Gastrocnemius medialis (tissue), 4 donors: Measurements from ENCODE around the gene ADGRL3.

ENCODE experiments used
- POLR2A ChIP-seq, 2 donors: fragments of 450-650 bp; IDR thresholded peaks; one replicate each; pipeline ENCODE4 v1.6.1; 2017; ENCODE audit warnings: antibody characterized with exemption in 2 of 2, mild to moderate bottlenecking in 2 of 2, moderate library complexity in 2 of 2
- TF ChIP-seq, protein P1 (sequence below), 5 experiments: fragments of 450-650 bp in 3 of 5; fragments of 200-600 bp in 2 of 5; sonication (generic) in 2 of 5; IDR thresholded peaks in 4 of 5; conservative IDR thresholded peaks in 1 of 5; 1 replicate in 4 of 5; 2 replicates in 1 of 5; pipeline ENCODE4 v1.5.1; 2016 to 2019; ENCODE audit warnings: antibody characterized with exemption in 5 of 5, mild to moderate bottlenecking in 3 of 5, moderate library complexity in 3 of 5

- TF ChIP-seq, protein P1, sequence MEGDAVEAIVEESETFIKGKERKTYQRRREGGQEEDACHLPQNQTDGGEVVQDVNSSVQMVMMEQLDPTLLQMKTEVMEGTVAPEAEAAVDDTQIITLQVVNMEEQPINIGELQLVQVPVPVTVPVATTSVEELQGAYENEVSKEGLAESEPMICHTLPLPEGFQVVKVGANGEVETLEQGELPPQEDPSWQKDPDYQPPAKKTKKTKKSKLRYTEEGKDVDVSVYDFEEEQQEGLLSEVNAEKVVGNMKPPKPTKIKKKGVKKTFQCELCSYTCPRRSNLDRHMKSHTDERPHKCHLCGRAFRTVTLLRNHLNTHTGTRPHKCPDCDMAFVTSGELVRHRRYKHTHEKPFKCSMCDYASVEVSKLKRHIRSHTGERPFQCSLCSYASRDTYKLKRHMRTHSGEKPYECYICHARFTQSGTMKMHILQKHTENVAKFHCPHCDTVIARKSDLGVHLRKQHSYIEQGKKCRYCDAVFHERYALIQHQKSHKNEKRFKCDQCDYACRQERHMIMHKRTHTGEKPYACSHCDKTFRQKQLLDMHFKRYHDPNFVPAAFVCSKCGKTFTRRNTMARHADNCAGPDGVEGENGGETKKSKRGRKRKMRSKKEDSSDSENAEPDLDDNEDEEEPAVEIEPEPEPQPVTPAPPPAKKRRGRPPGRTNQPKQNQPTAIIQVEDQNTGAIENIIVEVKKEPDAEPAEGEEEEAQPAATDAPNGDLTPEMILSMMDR (IDR thresholded peaks at IDR 0.05 in 4 of 5, conservative IDR thresholded peaks at IDR 0.05 in 1 of 5): no peak
- TF ChIP-seq POLR2A (IDR thresholded peaks at IDR 0.05): no peak
Observed at GRCh38 chr4:61522312-61522711, 322.2 kb downstream of the ADGRL3 start.
